Tongue (tissue), 2 donors: ENCODE measurements around the gene WEE2. TPM values are rescaled to one million over a fixed set of nuclear protein-coding genes. Genes with fewer than 3 reads are reported as not detected.
"Not testable (repeated sequence)": the region's sequence is repeated elsewhere in the genome, so short reads cannot be mapped to it uniquely, and the experiment has no call there.

Experiments used
- DNase-seq: peaks from one replicate; pipeline ENCODE4 v3.0.0-alpha.2; 2015
- total RNA-seq: library from RNA; depleted of rRNA; stranded (reverse); fragments of >200 nt; gene quantifications from one replicate; pipeline ENCODE4 v1.2.3, GENCODE V29; 2014

Gene WEE2
- total RNA-seq, 1 donor from 2014 or later: not detected

- no peak for DNase-seq
Measured at GRCh38 chr7:141714571-141714970, 6.4 kb downstream of the WEE2 start.

DNA sequence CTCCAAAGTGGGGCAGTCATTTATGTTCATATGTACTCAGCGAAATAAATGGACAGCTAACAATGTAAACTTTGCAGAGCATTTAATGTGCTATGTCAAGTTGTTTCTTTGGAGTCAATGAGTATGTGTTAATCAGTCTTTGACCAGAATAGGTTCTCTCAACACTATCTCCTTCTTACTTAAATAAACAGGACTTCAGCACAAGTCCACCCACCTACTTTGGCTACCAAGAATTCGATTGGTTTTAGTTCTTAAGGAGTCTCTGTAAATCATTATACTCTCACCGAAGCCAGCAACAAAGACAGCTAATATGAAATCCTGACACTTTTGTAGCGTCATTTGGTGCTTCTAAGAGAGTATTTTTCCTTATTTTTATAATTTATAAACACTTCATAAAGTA is 6.9 kb downstream of the WEE2 start:
- DNase-seq: no peak

DNA sequence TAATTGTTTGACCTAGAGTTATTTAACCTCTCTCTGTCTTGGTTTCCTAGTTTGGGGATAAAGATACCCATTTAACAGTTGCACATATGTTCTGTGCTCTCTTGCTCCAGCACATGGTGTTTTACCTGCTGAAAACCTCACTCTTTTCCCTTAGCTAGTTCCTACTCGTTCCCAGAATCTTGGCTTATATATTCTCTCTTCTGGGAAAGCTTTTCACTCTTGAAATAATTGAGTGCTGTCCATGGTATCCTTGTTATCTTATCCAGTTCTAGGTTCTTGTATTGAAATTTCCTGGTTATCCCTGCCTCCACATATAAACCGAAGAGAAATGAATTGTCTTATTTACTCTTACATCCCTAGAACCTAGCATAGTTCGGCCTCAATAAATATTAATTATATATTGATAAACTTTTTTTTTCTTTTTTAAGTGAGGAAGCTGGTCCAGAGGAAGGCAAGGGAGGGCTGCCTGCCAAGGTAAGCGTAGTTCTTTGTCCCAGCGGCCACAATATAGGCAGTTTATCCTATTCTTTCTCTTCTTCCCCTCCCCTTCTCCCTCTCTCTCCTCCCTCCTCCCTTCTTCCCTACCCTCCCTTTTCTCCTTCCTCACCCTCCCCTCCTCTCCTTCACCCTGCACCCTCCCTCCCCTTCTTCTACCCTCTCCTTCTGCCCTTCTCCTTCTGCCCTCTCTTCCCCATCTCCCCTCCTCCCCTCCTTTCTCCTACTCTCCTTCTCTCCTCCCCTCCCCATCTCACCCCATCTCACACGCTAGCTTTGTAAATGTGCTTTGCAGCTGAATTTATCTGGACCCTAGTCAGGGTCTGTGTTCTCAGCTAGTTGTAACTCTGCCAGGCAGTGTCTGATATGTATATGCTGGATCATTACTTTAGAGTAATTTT is 7.9 kb downstream of the WEE2 start:
- DNase-seq: no peak

- DNase-seq: no peak
Measured at GRCh38 chr7:141717450-141717849, 9.3 kb downstream of the WEE2 start.

DNA sequence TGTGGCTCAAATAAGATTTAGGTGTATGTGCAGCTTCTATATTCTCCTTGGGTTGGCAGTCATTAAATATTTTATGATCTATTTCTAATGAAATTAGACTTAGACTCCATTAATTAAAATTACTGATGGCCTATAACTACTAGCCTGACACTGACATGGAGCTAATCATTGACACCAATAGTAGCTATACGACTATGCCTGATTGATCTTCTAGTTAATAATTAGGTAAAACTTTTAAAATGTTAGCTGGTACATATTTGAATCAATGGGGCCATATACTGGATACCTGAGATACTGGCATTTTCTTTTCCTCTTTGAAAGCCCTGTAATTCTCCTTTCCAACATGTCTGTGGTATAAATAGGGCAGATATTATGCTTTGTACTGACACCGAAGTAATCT is 14.4 kb downstream of the WEE2 start:
- DNase-seq: no peak

- DNase-seq: no peak
Measured at GRCh38 chr7:141729020-141729419, 20.9 kb downstream of the WEE2 start.

- DNase-seq: no peak
Measured at GRCh38 chr7:141731476-141732149, 23.5 kb downstream of the WEE2 start.

GRCh38 chr7:141737118-141737835 is 29.1 kb downstream of the WEE2 start:
- peak; percentile 3 for DNase-seq

DNA sequence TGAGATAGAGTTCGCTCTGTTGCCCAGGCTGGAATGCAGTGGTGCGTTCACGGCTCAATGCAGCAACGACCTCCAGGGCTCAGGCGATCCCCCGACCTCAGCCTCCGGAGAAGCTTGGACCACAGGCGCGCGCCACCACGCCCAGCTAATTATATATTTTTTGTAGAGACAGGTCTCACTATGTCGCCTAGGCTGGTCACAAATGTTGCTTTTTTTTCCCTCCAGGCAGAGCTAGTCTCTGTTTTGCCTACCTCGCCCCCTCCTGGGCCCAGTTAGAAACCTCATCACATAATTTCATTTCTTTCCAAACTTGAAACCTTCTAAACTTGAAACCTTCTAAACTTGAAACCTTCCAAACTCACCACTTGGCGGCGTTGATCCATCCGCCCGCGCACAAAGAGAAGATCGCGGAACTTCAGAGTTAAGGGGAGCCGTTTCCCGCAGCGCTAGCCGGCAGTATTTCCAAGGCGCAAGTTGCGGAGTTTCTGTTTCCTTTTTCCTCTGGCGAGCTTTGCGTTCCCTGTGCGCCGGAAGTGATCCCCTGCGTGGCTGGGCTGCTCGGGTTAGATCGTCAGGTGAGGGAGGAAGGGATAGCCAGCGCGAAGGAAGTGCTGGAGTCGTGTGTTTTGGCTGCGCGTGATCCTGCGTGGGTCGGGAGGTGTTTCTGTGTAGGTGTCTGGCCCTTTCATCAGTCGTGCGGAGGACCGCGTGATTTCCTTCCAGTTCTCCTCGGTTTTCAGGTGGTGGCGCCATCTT is 29.9 kb downstream of the WEE2 start, which contains the start of gene SSBP1:
TSS of gene SSBP1 (plus strand) at position 523 of the 756 bp plus-strand sequence. CDS start 809 bp downstream, outside the sequence.
- peak; percentile 98 for DNase-seq

GRCh38 chr7:141738592-141739013 is 30.4 kb downstream of the WEE2 start:
- DNase-seq: no peak

DNA sequence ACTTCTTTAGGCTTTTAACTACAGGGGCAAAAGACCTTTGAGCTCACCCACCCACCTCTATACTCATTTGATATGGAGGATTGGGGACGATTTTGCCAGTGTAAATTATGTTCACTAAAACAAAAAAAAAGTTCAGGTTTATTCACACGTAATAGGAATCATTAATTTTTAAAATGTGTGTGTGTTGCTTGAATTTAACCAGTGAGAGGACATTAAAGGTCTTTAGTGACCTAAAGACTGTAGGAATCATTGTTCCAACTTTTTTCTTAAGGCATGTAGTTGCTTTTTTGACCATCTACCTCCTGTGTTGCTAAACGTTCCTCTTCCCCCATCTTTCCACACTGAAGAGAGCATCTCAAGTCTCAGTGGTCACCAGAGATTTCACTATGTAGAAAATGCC is 31.1 kb downstream of the WEE2 start:
- DNase-seq: no peak

- DNase-seq: no peak
Measured at GRCh38 chr7:141742229-141742628, 34.1 kb downstream of the WEE2 start.

DNA sequence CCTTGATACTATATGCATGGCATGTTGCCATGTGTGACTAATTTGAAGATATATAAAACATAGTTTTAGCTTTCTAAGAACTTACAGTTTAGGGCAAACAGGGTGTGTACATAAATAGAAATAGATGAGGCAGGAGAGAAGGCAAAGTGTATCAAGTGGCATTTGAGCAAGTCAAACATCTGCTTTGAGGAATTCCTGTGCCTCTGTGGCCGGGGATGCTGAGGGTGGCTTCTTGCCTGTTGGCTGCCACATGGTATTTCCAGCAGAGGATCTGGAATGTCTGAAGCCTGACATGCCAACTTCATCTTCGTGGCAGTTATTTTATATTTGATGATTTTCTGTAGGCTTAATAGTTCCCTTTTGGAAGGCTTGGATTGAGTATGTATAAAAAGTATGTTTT is 36.0 kb downstream of the WEE2 start:
- no peak for DNase-seq

- no peak for DNase-seq
Measured at GRCh38 chr7:141748396-141748795, 40.2 kb downstream of the WEE2 start.

GRCh38 chr7:141751904-141752303 is 43.8 kb downstream of the WEE2 start:
- DNase-seq: not testable (repeated sequence)

GRCh38 chr7:141752634-141753033 is 44.5 kb downstream of the WEE2 start:
- no peak for DNase-seq

DNA sequence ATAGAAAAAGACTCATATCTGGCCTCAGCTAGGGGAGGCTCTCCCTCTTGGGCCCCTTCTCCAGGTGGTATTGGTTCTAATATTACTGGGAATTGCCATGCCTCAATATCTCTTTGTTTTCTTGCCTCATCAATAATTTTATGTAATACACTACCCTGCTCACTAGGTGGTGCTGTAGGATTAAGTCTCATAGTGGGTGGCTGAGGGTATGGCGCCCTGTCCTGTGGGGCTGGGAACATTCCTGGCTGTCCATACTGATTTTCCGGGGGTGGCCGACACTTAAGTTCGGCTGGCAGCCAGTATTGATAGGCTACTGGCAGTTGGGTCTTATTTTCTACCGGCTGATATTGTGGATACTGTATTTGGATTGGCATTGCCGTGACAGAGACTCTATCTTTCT is 46.8 kb downstream of the WEE2 start:
- DNase-seq: peak; percentile 1

DNA sequence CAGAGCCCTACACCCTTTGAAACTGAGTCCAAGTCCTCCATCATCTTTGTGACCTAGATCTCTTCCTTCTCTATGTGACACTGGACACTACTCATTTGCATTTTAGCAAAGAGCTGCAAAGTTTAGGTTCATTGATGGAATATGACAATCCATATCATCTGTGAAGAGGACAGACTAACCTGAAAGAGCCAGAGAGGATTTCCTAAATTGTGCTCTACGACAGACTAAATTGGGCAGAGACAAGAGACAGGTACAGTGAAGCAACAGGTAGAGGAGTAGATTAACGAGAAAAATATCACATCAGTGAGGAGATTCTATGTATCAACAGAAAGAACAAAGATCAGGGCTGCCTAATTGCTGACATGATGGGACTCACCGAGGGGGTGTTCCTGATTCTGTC is 55.6 kb downstream of the WEE2 start, which contains the start of gene TAS2R3:
TSS of gene TAS2R3 (plus strand) at position 301 of the 400 bp plus-strand sequence. CDS start at position 363, 62 bp downstream.
- no peak for DNase-seq

DNA sequence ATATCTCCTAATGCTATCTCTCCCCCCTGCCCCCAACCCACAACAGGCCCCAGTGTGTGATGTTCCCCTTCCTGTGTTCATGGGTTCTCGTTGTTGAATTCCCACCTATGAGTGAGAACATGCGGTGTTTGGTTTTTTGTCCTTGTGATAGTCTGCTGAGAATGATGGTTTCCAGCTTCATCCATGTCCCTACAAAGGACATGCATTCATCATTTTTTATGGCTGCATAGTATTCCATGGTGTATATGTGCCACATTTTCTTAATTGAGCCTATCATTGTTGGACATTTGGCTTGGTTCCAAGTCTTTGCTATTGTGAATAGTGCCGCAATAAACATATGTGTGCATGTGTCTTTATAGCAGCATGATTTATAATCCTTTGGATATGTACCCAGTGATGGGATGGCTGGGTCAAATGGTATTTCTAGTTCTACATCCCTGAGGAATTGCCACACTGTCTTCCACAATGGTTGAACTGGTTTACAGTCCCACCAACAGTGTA is 62.0 kb downstream of the WEE2 start:
- not testable (repeated sequence) for DNase-seq

GRCh38 chr7:141776374-141776773 is 68.2 kb downstream of the WEE2 start, which contains the start of gene TAS2R4:
Gene TAS2R4 (plus strand): TSS chr7:141776674. CDS start chr7:141778489, 1,815 bp downstream.
- DNase-seq: no peak
